GM18505 (cell line): Measurements from ENCODE around the gene STARD7.
"Not testable (repeated sequence)": the region's sequence is repeated elsewhere in the genome, so short reads cannot be mapped to it uniquely, and the experiment has no call there.

Experiments
- ATAC-seq: cut with Tn5 transposase; IDR thresholded peaks from one replicate; pipeline ENCODE4 v1.9.1; 2021; ENCODE audit not compliant: unreplicated experiment
- POLR2A ChIP-seq: IDR thresholded peaks from 4 replicates; pipeline ENCODE4 v1.6.1; 2011; ENCODE audit warnings: borderline replicate concordance; ENCODE audit not compliant: insufficient read depth, insufficient read length; ENCODE audit errors: extremely low read depth

Gene STARD7

GRCh38 chr2:96208143-96209010, at the start of gene STARD7:
TSS of gene STARD7 (minus strand) at chr2:96208827. CDS start at chr2:96208434, 393 bp downstream.
- ATAC-seq: peak; percentile 80
- TF ChIP-seq POLR2A: peak; percentile 97

DNA sequence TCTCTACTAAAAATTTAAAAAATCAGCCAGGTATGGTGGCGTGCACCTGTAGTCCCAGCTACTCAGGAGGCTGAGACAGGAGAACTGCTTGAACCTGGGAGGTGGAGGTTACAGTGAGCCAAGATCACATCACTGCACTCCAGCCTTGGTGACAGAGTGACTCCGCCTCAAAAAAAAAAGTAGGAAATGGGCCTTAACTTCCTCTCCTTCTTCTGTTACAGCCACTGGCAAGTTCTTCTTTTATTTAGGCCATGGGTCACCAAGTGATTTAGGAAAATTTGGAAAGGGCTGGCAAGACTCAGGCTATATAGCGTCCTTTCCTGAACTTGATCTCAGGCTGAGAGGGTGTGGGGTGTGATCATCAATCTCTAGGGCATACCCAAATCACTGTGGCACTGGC, 49.1 kb upstream of the STARD7 start:
- ATAC-seq: not testable (repeated sequence)

DNA sequence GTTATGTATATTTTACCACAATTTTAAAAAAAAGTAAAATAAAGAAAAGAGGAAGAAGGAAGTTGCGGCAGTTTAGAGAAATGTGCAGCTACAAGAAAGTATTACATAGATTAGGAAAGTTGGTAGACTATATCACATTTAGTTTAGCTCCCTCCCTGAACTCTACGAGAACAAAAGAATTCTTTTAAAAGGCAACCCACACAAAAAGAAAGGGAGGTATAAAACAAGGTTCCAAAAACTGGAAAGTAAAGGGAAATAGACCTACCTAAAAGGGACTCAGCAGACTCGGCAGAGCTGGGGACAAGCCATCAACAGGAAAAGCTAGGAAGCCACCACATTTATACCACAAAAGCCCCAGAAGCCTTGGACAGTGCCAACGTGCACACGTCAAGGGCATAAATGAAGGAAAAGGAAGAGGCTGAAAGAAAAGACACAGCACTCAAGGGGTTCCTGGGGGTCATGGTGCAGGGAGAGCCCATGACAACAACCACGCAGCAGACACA, 48.0 kb upstream of the STARD7 start:
- ATAC-seq: no peak
- TF ChIP-seq POLR2A: no peak

DNA sequence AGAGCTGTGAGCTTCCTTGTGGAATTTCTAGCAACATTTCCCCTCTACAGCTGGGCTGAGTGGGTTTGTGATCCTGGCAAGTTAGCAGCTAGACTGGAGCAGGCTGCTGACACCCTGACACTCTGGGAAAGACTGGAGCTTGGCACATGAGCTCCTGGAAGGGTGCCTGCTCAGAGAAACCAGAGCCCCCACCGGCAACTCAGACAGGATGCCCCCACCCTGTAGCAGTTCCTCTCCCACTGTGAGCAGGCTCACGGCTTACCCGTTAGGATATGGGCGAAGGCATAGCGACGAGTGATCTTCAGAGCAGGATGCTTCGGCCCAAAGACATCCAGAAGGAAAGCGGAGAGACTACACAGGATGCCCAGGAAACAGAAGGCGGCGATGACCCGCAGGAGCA, 45.9 kb upstream of the STARD7 start:
- no peak for TF ChIP-seq POLR2A
- ATAC-seq: no peak

- TF ChIP-seq POLR2A: no peak
- no peak for ATAC-seq
Observed at GRCh38 chr2:96253006-96253405, 44.4 kb upstream of the STARD7 start.

- TF ChIP-seq POLR2A: no peak
- no peak for ATAC-seq
Observed at GRCh38 chr2:96252526-96252925, 43.9 kb upstream of the STARD7 start.

DNA sequence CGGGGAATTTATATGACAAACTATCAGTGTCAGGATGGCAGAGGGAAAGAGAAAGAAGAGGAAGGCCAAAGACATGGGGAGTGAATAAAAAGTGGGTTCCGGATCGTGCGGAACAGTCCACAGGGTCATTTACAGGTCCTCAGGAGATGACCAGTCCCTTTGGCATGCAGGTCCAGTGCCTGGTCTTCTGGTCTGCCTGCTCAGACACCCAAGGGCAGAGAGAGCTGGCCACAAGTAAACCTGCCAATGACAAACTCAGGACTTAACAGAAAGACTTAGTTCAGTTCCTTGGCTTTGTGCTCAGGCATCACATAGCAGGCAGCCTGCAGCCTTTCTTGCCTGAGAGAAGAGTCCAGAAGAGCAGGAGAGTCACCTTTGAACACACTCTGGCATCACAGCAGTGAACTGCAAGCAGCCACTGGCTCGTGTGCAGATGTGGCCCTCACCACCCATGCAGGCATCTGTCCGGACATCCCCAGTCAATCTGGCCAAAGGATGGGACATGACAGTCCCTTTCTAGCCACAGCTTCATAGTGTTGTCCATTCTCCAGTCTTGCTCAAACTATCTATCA, 43.2 kb upstream of the STARD7 start:
- no peak for TF ChIP-seq POLR2A
- ATAC-seq: no peak

DNA sequence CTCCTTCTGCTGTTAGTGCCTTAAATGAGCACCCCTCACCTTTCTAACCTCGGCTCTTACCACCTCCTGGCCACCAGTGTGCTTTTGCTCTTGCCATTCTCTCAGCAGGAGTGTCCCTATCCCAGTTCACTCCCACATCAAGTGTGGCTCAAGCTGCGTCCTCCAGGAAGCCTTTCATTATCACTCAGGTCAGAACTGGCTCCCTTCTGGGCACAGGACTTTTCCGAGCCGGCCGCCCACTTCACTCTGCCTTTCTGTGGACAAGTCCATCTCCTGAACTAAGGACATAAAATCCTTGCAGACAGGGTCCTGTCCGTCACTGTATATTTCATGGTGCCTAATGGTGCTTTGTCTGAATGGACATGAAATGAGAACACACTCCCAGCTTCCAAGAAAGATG, 41.6 kb upstream of the STARD7 start:
- TF ChIP-seq POLR2A: no peak
- no peak for ATAC-seq

- ATAC-seq: no peak
- no peak for TF ChIP-seq POLR2A
Observed at GRCh38 chr2:96249654-96250053, 41.0 kb upstream of the STARD7 start.

DNA sequence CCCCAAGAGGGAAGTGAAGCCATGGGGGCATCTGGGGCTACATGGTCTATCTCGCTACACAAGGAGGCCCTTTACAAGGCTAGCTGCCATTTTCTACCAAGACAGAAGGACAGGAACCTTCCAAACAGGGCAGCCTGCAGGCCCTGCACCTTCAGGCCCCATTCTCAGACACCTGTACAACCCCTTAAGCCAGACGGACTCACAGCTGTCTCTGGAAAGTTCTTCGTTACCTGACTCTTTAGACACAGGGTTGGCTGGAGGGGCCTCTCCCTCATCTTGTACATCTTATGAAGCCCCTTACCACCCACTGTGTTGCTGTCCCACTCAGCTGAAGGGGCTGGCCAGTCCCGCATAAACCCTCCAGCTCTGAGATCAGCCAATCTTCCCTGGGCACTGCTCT, 40.0 kb upstream of the STARD7 start:
- TF ChIP-seq POLR2A: no peak
- no peak for ATAC-seq

GRCh38 chr2:96247896-96248295, 39.3 kb upstream of the STARD7 start:
- TF ChIP-seq POLR2A: no peak
- ATAC-seq: no peak

GRCh38 chr2:96247009-96247408, 38.4 kb upstream of the STARD7 start:
- no peak for TF ChIP-seq POLR2A
- ATAC-seq: no peak

DNA sequence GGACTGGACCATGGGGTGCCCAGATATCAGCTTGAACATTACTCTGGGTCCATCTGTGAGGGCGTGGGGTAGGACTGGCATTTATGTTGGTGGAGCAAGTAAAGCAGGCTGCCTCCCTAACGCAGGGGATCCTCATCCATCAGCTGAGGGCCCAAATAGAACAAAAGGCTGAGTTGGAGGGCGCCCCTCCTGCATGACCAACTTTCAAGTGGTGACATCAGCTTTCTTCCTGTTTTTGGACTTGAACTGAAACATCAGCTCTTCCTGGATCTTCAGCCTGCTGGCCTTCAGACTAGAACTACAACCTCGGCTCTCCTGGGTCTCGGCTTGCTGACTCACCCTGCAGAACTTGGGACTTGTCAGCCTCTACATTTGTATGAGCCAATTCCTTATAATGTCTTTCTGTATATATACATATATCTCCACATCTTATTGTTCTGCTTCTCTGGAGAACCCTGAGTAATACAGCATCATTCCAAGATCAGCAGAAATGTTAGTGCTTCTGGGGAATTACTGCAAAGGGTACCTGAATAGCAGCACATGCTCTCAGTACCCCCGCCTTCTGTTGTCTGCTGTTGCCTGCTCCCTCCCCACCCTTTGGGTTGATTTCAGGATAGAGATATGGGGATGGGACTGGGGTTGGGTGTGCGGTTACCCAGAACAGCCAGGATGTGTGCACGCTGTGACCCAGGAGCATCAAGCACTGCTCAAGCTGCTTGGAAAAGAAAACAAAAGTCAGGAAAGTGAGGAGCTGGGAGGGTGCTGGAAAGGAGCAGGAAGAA, 37.2 kb upstream of the STARD7 start:
- ATAC-seq: no peak
- no peak for TF ChIP-seq POLR2A

DNA sequence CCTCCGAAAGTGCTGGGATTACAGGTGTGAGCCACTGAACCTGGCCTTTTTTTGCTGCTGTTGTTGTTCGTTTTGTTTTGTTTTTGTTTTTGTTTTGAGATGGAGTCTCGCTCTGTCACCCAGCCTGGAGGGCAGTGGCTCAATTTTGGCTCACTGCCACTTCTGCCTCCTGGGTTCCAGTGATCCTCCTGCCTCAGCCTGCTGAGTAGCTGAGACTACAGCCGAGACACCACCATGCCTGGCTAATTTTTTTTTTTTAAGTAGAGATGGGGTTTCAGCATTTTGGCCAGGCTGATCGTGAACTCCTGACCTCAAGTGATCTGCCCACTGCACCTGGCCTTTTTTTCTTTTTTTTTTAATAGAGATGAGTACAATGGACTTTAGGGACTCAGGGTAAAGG, 35.2 kb upstream of the STARD7 start:
- no peak for ATAC-seq
- TF ChIP-seq POLR2A: no peak

DNA sequence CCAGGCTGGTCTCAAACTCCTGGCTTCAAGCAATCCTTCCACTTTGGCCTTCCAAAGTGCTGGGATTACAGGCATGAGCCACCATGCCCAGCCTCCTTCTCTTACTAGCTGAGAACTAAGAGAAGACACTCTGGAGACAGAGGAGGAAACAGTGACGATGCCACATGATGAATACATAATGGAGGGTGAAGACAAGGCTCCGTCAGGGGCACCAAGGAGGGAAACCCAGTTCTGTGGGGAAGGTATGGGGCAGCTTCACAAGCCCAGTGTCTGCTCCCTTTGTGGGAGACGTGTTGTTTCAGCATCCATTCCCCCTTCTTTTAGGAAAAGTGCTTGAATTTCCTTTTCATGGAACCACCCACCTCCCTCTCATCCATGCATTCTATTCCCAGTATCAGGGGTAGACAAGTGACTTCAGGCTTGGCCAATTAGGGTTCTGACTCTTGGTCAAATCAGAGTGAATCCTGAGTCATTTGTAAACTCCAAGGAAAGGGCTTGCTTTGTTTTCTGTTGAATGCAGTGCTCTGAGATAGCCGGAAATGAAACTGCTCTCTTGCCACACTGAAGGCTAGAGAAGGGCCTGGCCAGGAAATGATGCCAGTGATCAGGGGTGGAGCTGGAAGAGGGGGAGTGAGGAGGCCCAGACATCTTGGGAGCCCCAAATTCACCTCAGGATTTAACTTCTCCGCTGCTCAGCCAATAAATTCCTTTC, 33.4 kb upstream of the STARD7 start:
- TF ChIP-seq POLR2A: no peak
- ATAC-seq: peak; percentile 72
